ENCODE results near the gene COMT.

COMT gene

GRCh38 chr22:19995611-19996339 is 54.2 kb downstream of the COMT start:
- Histone ChIP-seq H3K36me3 (ENCODE audit: control insufficient read depth, insufficient read depth, low read length) (no peaks in the 10 kb centered on the region), H3K4me1 (ENCODE audit: control insufficient read depth, insufficient read depth, low read length) (no peaks in the 10 kb centered on the region), H3K27me3 (ENCODE audit: control insufficient read depth, insufficient read depth, low read length) (no peaks in the 10 kb centered on the region), H3K4me3 (ENCODE audit: low read length) (no peak overlapping the region), H3K9me3 (ENCODE audit: control insufficient read depth, low read length) (no peaks in the 10 kb centered on the region), H3K9ac (ENCODE audit: low read length) (no peak overlapping the region)

- Histone ChIP-seq H3K9ac (ENCODE audit: low read length) (no peak overlapping the region), H3K9me3 (ENCODE audit: control insufficient read depth, low read length) (no peaks in the 10 kb centered on the region), H3K4me3 (ENCODE audit: low read length) (no peak overlapping the region), H3K36me3 (ENCODE audit: control insufficient read depth, insufficient read depth, low read length) (no peaks in the 10 kb centered on the region), H3K4me1 (ENCODE audit: control insufficient read depth, insufficient read depth, low read length) (no peaks in the 10 kb centered on the region), H3K27me3 (ENCODE audit: control insufficient read depth, insufficient read depth, low read length) (no peaks in the 10 kb centered on the region)
These were observed 55.3 kb downstream of the COMT start for GRCh38 chr22:19996694-19997384.

DNA sequence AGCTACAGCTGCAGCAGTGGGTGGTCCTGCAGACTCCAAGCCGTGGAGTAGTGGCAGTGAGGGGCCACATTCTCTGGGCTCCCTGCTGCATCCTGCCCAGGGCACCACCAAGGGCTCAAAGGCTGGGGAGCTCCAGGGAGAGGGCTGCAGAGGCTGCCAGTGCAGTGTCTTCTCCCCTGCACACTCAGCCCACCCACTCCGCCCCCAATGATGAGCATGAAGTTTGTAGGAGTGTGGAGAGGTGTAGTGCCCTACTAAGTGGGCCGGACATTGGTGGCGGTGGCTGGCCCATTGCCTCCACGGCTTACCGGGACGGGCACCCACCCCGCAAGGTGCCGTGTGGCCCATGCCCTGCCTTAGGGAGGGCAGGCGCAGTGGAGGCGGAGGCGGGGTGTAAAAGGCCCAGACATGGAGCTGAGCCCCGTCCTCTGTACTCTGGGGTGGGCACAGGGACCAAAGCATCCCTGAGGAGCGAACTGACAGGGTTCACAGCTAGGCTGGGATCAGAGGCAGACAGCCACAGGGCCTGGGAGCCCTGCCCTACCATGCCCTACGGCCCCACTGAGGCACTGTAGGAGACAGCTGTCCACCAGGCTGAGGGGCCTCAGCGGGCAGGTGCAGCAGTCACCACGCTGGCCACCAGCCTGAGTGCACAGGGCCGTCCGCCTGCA is 56.1 kb downstream of the COMT start:
- Histone ChIP-seq H3K9me3 (ENCODE audit: control insufficient read depth, low read length) (no peaks in the 10 kb centered on the region), H3K36me3 (ENCODE audit: control insufficient read depth, insufficient read depth, low read length) (no peaks in the 10 kb centered on the region), H3K9ac (ENCODE audit: low read length) (no peak overlapping the region), H3K4me1 (ENCODE audit: control insufficient read depth, insufficient read depth, low read length) (no peaks in the 10 kb centered on the region), H3K27me3 (ENCODE audit: control insufficient read depth, insufficient read depth, low read length) (no peaks in the 10 kb centered on the region), H3K4me3 (ENCODE audit: low read length) (no peak overlapping the region)

GRCh38 chr22:19998232-19998951 is 56.8 kb downstream of the COMT start:
- Histone ChIP-seq H3K9me3 (ENCODE audit: control insufficient read depth, low read length) (no peaks in the 10 kb centered on the region), H3K9ac (ENCODE audit: low read length) (no peak overlapping the region)

GRCh38 chr22:19998991-19999820 is 57.6 kb downstream of the COMT start:
- no peaks in the 10 kb centered on the region for H3K27me3 ChIP-seq (ENCODE audit: control insufficient read depth, insufficient read depth, low read length)
- no peaks in the 10 kb centered on the region for H3K36me3 ChIP-seq (ENCODE audit: control insufficient read depth, insufficient read depth, low read length)
- H3K4me1 ChIP-seq (ENCODE audit: control insufficient read depth, insufficient read depth, low read length), result no peaks in the 10 kb centered on the region
- H3K9ac ChIP-seq (ENCODE audit: low read length), result no peak overlapping the region
- H3K9me3 ChIP-seq (ENCODE audit: control insufficient read depth, low read length), result no peaks in the 10 kb centered on the region
- no peak overlapping the region for H3K4me3 ChIP-seq (ENCODE audit: low read length)

More at GRCh38 chr22:19998232-19998951, 56.8 kb downstream of the COMT start:
- Histone ChIP-seq H3K4me3 (ENCODE audit: low read length) (no peak overlapping the region), H3K4me1 (ENCODE audit: control insufficient read depth, insufficient read depth, low read length) (no peaks in the 10 kb centered on the region), H3K27me3 (ENCODE audit: control insufficient read depth, insufficient read depth, low read length) (no peaks in the 10 kb centered on the region), H3K36me3 (ENCODE audit: control insufficient read depth, insufficient read depth, low read length) (no peaks in the 10 kb centered on the region)

DNA sequence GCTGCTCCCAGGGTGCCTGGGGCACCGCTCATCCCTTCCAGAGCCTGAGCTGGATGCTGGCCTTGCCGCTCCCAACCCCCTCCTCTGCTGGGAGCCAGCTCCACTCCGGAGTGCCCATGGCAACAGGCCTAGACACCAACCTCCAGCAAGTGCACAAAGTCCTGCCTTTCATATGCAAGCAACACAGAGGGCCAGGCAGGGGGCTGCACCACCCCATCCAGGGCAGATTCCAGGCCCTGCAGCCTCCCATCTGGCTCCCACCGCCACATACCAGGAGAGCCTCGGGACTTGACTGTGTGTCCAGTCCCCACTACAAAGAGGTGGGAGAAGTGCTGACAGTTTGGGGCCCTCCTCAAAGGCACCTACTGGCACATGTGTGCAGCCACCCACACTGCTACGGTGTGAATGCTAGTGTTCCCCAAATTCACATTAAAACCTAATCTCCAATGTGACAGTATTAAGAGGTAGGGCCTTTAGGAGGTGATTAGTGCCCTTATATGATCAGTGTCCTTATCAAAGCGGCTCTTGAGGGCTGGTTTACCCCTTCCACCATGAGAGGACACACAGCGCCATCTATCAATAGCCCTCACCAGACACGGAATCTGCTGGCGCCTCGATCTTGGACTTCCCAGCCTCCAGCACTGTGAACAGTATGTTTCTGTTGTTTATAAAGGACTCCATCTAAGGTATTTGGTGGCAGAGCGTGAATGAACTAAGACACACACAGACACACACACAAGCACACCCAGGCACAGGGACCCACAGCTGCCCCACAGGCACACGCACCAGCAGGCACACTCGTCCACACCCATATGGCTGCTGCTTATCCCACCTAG is 58.9 kb downstream of the COMT start:
- H3K27me3 ChIP-seq (ENCODE audit: control insufficient read depth, insufficient read depth, low read length), result no peaks in the 10 kb centered on the region
- no peak overlapping the region for H3K9ac ChIP-seq (ENCODE audit: low read length)
- no peaks in the 10 kb centered on the region for H3K9me3 ChIP-seq (ENCODE audit: control insufficient read depth, low read length)
- H3K4me3 ChIP-seq (ENCODE audit: low read length), result no peak overlapping the region
- no peaks in the 10 kb centered on the region for H3K36me3 ChIP-seq (ENCODE audit: control insufficient read depth, insufficient read depth, low read length)
- H3K4me1 ChIP-seq (ENCODE audit: control insufficient read depth, insufficient read depth, low read length), result no peaks in the 10 kb centered on the region

GRCh38 chr22:20001082-20001638 is 59.6 kb downstream of the COMT start:
- H3K4me1 ChIP-seq (ENCODE audit: control insufficient read depth, insufficient read depth, low read length), result no peaks in the 10 kb centered on the region
- H3K9ac ChIP-seq (ENCODE audit: low read length), result no peak overlapping the region
- no peaks in the 10 kb centered on the region for H3K27me3 ChIP-seq (ENCODE audit: control insufficient read depth, insufficient read depth, low read length)
- H3K4me3 ChIP-seq (ENCODE audit: low read length), result no peak overlapping the region
- no peaks in the 10 kb centered on the region for H3K9me3 ChIP-seq (ENCODE audit: control insufficient read depth, low read length)
- no peaks in the 10 kb centered on the region for H3K36me3 ChIP-seq (ENCODE audit: control insufficient read depth, insufficient read depth, low read length)

DNA sequence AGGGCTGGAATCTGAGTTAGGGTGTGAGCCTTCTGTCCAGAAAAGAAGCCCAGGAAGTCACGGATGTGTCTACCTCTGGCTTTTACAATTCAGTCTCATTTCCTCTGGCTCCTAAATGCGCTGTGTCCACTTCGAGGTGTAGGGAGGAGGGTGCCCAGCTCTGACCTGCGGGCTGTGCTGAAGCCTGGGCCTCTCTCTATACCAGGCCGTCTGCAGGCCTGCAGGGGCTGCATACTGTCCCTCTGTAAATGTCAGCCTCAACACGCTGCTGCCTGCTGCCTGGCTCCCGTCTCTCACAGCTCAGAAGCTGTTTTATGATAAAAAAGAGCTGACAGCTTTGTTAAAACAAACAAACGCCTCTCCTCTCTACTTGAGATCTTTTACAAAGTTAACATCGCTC is 60.6 kb downstream of the COMT start:
- H3K4me3 ChIP-seq (ENCODE audit: low read length), result no peak overlapping the region
- no peaks in the 10 kb centered on the region for H3K27me3 ChIP-seq (ENCODE audit: control insufficient read depth, insufficient read depth, low read length)
- no peaks in the 10 kb centered on the region for H3K36me3 ChIP-seq (ENCODE audit: control insufficient read depth, insufficient read depth, low read length)
- H3K9me3 ChIP-seq (ENCODE audit: control insufficient read depth, low read length), result no peaks in the 10 kb centered on the region
- H3K9ac ChIP-seq (ENCODE audit: low read length), result no peak overlapping the region
- H3K4me1 ChIP-seq (ENCODE audit: control insufficient read depth, insufficient read depth, low read length), result no peaks in the 10 kb centered on the region

GRCh38 chr22:20002636-20003035 is 61.1 kb downstream of the COMT start:
- Histone ChIP-seq H3K4me3 (ENCODE audit: low read length) (no peak overlapping the region), H3K4me1 (ENCODE audit: control insufficient read depth, insufficient read depth, low read length) (no peaks in the 10 kb centered on the region), H3K27me3 (ENCODE audit: control insufficient read depth, insufficient read depth, low read length) (no peaks in the 10 kb centered on the region), H3K9ac (ENCODE audit: low read length) (no peak overlapping the region), H3K9me3 (ENCODE audit: control insufficient read depth, low read length) (no peaks in the 10 kb centered on the region), H3K36me3 (ENCODE audit: control insufficient read depth, insufficient read depth, low read length) (no peaks in the 10 kb centered on the region)

DNA sequence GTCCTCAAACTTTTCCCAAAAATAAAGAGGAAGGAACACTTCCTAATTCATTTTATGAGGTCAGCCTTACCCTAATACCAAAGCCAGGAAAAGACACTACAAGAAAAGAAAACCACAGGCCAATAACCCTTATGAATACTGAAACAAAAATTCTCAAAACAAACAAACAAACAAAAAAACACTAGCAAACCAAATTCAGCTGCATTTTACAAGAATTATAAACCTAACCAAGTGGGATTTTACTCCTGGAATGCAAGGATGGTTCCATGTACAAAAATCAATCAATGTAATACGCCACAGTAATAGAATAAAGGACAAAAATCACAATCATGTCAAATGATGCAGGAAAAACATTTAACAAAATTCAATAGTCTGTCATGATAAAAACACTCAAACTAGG is 61.7 kb downstream of the COMT start:
- Histone ChIP-seq H3K9me3 (ENCODE audit: control insufficient read depth, low read length) (no peaks in the 10 kb centered on the region), H3K36me3 (ENCODE audit: control insufficient read depth, insufficient read depth, low read length) (no peaks in the 10 kb centered on the region), H3K27me3 (ENCODE audit: control insufficient read depth, insufficient read depth, low read length) (no peaks in the 10 kb centered on the region), H3K9ac (ENCODE audit: low read length) (no peak overlapping the region), H3K4me3 (ENCODE audit: low read length) (no peak overlapping the region), H3K4me1 (ENCODE audit: control insufficient read depth, insufficient read depth, low read length) (no peaks in the 10 kb centered on the region)

Data from mucosa of stomach (tissue), 1 donor.